GM04503 (cell line): ENCODE results near the gene SCYL1.

Experiments
- DNase-seq: peaks from one replicate; pipeline ENCODE4 v3.0.0-alpha.2; 2012; ENCODE audit warnings: low read depth

Gene SCYL1

DNA sequence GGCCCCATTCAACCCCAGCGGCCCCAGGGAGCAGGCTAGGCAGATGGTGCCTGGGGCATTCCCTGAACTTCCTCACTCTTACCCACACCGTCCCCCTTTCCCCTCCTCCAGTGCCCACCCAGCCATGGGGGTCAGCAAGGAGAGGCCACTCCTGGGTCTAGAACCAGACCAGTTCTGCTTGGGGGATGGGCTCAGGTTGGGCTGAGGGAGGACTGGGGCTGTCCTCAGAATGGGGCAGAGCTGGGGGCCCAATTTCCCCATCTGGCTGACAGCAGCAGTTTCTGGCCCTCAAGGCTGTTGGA is 12.4 kb downstream of the SCYL1 start:
- DNase-seq = no peak

DNA sequence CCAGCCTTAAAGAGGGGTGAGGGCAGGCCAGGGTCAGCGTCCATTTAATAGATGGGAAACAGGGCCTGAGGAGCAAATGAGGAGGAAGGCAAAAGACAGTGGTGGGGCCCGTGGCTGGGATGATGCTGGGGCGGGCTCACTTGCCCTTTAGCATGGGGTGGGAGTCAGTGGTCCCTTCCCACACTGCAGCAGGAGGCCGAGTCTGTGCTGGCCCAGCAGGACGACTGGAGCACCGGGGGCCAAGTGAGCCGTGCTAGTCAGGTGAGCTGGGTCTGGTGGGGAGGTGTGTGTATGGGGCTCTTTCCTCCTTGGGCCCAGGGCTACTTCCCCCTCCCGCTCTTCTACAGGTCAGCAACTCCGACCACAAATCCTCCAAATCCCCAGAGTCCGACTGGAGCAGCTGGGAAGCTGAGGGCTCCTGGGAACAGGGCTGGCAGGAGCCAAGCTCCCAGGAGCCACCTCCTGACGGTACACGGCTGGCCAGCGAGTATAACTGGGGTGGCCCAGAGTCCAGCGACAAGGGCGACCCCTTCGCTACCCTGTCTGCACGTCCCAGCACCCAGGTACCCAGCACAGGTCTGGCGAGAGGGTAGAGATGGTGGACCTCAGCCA is 12.8 kb downstream of the SCYL1 start:
- DNase-seq = no peak

DNA sequence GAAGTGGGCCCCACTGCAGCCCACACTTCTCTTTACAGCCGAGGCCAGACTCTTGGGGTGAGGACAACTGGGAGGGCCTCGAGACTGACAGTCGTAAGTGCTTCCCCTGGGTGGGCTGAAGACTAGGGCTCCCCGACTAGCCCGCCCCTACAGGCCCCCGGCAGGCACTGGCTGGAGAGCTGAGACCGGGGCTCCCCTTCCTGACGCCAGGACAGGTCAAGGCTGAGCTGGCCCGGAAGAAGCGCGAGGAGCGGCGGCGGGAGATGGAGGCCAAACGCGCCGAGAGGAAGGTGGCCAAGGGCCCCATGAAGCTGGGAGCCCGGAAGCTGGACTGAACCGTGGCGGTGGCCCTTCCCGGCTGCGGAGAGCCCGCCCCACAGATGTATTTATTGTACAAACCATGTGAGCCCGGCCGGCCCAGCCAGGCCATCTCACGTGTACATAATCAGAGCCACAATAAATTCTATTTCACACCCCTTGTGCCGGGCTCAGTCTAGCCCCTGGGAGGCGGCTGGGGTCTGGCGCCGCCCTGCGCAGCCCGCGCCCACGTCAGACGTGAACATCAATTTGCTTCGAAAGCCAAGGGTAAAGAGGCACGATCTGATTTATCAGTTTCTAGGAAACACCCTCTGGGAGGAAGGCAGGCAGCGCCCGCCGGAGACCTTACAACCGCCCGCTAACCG is 13.5 kb downstream of the SCYL1 start:
- DNase-seq = no peak

DNA sequence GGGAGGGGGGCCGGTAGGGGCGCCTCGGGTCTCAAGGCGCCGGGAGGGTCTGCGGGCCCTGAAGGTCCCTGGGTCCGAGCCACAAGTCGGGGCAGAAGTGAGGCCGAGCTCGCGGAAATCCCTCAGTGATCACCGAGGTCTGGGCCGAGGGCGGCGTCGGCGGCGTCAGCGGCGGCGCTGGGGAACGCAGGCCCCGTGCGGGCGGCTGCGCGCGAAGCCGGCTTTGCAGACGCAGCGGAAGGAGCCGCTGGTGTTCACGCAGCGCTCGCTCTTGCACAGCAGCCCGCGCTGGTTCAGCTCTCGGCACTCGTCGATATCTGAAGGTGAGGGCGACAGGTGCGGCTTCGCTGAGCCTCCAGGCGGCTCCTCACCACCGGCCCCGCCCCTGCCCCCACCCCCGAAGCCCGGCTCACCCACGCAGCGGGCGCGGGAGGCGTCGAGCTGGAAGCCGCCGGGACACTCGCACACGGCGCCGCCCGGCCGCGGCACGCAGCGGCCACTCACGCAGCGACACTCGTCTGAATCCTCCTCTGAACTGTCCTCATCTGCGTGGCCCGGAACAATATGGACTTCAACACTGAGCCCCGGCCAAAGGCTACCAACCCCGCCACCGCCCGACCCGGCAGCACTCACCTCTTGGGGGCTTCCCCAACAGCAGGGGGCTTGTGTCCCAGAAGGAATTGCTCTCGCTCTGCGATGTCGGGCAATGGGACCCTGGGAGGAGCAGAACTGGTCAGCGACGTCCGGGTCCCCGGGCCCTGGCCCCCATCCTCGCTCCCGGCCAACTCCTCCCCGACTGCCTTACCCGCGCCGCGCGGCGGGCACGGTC is 14.2 kb downstream of the SCYL1 start:
- DNase-seq = no peak

DNA sequence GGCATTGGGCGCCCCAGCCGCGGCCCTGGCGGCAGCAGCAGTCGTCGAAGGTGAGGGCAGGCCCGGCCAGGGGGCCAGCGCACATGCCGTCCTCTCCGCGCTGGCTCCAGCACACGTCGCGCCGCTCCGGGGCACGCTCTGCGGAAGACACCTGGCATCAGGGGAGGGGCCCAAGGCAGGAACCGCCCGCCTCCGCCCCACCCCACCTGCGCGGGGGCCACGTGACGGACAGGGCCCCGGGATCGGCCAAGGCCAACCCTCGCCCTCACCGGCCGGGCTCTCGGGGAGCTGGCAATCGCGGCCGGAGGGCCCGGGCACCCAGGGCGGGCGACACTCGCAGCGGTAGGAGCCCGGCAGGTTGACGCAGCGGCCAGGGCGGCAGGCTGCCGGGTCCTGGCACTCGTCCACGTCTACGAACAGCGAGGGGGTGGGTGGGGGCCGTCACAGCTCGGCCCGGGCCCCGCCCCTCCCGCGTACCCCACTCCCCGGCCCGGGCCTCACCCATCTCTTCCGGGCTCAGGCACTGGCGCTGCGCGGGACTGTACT is 14.9 kb downstream of the SCYL1 start:
- DNase-seq = no peak

DNA sequence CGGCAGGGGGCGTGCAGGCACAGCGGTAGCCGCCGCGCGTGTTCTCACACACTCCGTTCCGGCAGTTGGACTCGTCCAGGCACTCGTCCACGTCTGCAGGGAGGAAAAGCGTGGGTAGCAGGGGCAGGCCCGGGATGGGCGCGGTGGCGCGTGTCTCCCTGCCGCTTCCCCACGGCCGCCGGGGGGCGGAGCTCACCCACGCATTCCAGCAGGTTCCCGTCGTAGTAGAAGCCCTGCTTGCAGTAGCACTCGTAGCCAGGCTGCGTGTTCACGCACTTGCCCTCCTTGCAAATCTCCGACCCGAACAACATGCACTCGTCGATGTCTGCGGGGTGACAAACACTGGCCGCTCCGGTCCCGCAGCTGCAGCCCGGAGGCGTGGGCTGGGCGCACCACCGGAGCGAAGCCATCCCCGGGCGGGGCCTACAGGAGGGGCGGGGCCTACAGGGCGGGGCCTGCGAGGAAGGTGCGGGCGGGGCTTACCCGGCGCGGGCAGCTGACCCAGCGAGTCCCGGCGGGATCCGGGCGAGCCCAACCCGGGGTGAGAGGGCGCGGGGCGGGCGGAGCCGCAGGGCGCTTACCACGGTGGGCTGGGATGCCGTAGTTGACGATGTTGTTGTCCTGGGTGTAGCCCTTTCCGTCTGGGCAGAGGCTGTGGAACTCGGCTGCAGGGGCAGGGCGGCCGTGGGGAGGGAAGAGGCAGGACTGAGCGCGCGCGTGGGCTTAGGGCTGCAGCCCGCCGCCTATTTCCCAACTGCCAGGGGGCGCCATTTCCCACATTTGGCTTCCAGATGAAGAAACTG is 15.6 kb downstream of the SCYL1 start:
- DNase-seq = no peak

- DNase-seq = no peak
Measured at GRCh38 chr11:65541093-65541982, 16.5 kb downstream of the SCYL1 start.

DNA sequence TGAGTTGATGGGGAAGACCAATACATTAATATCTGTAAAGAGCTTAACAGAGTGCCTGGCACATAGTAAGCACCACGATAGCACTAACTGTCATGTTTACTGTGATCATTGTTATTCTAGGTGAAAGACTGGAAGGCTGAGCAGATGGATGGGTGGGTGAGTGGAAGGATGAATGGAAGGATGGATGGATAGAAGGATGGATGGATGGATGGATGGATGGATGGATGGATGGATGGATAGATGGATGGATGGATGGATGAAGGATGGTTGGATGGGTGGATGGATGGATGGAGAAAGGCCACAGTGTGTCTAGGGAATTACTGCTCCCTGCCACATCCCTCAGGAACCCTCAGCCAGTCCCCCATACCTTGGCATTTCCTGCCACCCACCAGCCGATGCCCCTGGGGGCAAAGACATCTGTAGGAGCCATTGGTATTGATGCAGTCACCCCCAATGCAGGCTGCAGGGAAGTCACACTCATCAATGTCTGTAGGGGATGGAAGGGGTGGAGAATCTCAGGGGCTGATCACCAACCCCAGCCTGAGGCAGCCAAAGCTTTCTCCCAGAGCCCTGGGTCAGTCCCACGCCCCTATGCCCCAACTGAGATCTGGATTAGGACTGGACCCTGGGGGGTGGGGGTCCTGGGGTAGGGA is 18.0 kb downstream of the SCYL1 start:
- no peak for DNase-seq

DNA sequence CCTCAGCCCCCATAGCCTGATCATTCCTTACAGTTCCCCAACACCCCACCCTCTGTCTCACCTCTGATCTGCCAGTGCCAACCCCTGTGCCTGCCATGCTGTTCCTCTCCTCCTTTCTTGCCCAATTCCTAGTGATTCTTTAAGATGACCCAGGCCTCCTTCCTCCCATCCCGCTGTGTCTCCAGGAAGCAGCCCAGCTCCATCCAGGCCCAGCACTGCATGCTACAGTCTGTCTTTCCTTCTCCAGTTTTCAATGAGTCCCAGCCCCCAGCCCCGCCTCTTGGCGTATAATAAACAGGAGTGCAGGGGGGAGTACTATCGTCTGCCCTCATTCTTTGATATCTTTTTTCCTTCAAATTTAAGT is 21.0 kb downstream of the SCYL1 start:
- no peak for DNase-seq

GRCh38 chr11:65546217-65546958 is 21.5 kb downstream of the SCYL1 start:
- no peak for DNase-seq

- DNase-seq = no peak
Measured at GRCh38 chr11:65547446-65548125, 22.7 kb downstream of the SCYL1 start.

DNA sequence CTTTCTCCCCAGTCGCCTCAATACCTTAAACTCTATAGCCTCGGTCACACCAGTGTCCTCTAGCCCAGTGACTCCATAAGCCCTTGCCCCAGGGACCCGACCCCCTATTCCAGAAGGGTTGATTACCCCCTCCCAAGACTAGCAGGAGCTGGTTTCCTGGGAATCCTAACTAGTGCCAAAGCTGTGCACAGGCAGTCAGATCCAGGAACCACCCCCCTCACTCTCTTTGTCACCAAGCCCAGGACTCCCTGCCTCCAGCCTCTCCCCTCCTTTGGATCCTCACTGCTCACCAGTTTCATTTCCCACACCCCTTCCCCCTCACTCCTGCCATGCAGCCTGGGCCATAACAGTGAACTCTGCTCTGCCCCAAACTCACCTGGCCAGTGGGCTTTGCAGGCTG is 23.5 kb downstream of the SCYL1 start:
- no peak for DNase-seq

DNA sequence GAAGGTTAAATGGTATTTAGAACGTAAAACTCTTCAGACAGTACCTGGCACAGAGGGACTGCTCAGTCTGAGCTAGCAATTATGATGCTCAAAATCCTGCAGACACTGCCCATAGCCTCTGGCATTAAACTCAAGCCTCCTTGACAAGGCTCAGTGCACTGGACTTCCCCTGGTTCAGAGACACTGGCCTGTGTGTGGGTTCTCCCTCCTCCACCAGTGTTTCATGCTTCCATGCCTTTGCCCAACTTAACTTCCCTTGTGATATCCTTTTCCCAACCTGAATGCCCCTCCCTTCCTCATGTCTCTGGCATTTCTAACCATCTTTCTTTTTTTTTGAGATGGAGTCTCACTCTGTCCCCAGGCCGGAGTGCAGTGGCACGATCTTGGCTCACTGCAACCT is 24.2 kb downstream of the SCYL1 start:
- DNase-seq = no peak

- no peak for DNase-seq
Measured at GRCh38 chr11:65551572-65552387, 26.9 kb downstream of the SCYL1 start.

GRCh38 chr11:65552388-65552951 is 27.6 kb downstream of the SCYL1 start:
- DNase-seq = no peak

DNA sequence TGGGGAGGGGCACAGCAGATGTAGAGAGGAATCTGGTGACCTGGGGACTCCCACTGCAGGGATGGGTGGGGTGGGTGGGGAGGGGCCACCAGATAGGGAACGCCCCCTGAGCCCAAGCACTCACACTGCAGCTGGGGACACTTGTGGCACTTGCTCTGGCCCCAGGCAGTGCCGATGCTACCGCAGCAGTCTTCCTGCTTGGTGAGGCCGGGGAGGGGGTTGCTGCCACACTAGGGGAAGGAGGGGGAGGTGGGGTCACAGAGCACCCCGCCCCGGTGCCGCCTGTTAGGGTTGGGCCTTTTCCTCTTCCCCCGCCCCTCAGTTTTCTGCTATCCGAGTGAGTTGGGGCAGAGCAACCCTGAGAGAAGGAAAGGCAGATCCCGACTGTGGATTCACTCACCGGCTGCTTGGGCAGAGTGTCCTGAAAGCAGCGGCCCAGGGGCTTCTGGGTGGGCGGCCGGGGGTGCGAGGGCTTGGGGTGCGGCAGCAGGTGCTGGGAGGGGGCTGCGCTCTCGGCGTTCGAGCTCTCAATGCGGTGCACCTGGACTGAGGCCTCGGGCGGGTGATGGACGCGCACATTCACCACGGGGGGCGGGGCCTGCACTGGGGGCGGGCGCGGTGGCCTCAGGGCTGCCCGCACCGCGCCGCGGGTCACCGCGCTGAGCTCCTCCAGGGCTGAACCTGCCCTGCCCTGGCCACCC is 28.6 kb downstream of the SCYL1 start:
- no peak for DNase-seq

- no peak for DNase-seq
Measured at GRCh38 chr11:65554057-65554818, 29.4 kb downstream of the SCYL1 start.
